NCI-H345 treated with DMSO at 0.1 percent for 48 hours (cell line): Measurements from ENCODE around the gene NFAT5.
"Not testable (repeated sequence)": the region's sequence is repeated elsewhere in the genome, so short reads cannot be mapped to it uniquely, and the experiment has no call there.

Source experiments
- DNase-seq: peaks from one replicate; lab custom pipeline; 2025; ENCODE audit not compliant: unreplicated experiment; lab: John Stamatoyannopoulos, UW

The NFAT5 gene

GRCh38 chr16:69554495-69554894 lies 11.3 kb upstream of the NFAT5 start:
- no peak for DNase-seq

GRCh38 chr16:69555437-69555836 lies 10.3 kb upstream of the NFAT5 start:
- DNase-seq = no peak

- DNase-seq = no peak
Measured at GRCh38 chr16:69555867-69556266, 9.9 kb upstream of the NFAT5 start.

- no peak for DNase-seq
Measured at GRCh38 chr16:69559164-69559563, 6.6 kb upstream of the NFAT5 start.

- not testable (repeated sequence) for DNase-seq
Measured at GRCh38 chr16:69561367-69561766, 4.4 kb upstream of the NFAT5 start.

GRCh38 chr16:69561901-69562300 lies 3.9 kb upstream of the NFAT5 start:
- no peak for DNase-seq

GRCh38 chr16:69562813-69563212 lies 3.0 kb upstream of the NFAT5 start:
- DNase-seq = no peak

- no peak for DNase-seq
Measured at GRCh38 chr16:69563605-69564580, 1.9 kb upstream of the NFAT5 start.

GRCh38 chr16:69564845-69565670 lies 708 bp upstream of the NFAT5 start:
- no peak for DNase-seq

- no peak for DNase-seq
Measured at GRCh38 chr16:69566240-69566980, 644 bp downstream of the NFAT5 start.

- no peak for DNase-seq
Measured at GRCh38 chr16:69566981-69567680, 1.4 kb downstream of the NFAT5 start.

GRCh38 chr16:69568676-69569075 lies 2.9 kb downstream of the NFAT5 start:
- DNase-seq = no peak

- DNase-seq = not testable (repeated sequence)
Measured at GRCh38 chr16:69578771-69579170, 13.0 kb downstream of the NFAT5 start.

GRCh38 chr16:69579783-69580481 lies 14.2 kb downstream of the NFAT5 start:
- no peak for DNase-seq

- DNase-seq = no peak
Measured at GRCh38 chr16:69581297-69581696, 15.5 kb downstream of the NFAT5 start.

- DNase-seq = not testable (repeated sequence)
Measured at GRCh38 chr16:69584493-69584892, 18.7 kb downstream of the NFAT5 start.

GRCh38 chr16:69589434-69590269 lies 23.9 kb downstream of the NFAT5 start:
- no peak for DNase-seq

GRCh38 chr16:69590590-69590989 lies 24.8 kb downstream of the NFAT5 start:
- DNase-seq = no peak

- no peak for DNase-seq
Measured at GRCh38 chr16:69593751-69594255, 28.0 kb downstream of the NFAT5 start.
